Gastrocnemius medialis (tissue), 4 donors: ENCODE results near the gene PRX. TPM values are rescaled to one million over a fixed set of nuclear protein-coding genes. Genes with fewer than 3 reads are reported as not detected.

Source experiments
- ATAC-seq, 2 donors: fragments of 150-250 bp; one replicate each; pipeline ENCODE4 v1.9.1; 2016
- DNase-seq, 2 donors: peaks; one replicate each; pipeline ENCODE4 v3.0.0-alpha.2; 2019
- H3K27ac ChIP-seq, 4 donors: fragments of 200-600 bp; sonication (generic); 1 replicate in 1 of 4; 2 replicates in 3 of 4; pipeline ENCODE4 v1.5.1; 2016 to 2018; ENCODE audit warnings: mild to moderate bottlenecking in 2 of 4, moderate library complexity in 1 of 4
- H3K27me3 ChIP-seq, 3 donors: fragments of 200-600 bp; sonication (generic) in 2 of 3; 1 replicate in 1 of 3; 2 replicates in 2 of 3; pipeline versions ENCODE4 v1.5.1 to v1.6.0; 2016 to 2019; ENCODE audit warnings: mild to moderate bottlenecking in 1 of 3, moderate library complexity in 1 of 3
- H3K36me3 ChIP-seq, 2 donors: fragments of 200-600 bp; sonication (generic) in 1 of 2; one replicate each; pipeline ENCODE4 v1.5.1; 2017 to 2018
- H3K4me1 ChIP-seq, 2 donors: fragments of 200-600 bp; sonication (generic) in 1 of 2; one replicate each; pipeline ENCODE4 v1.5.1; 2016 to 2017; ENCODE audit warnings: mild to moderate bottlenecking in 2 of 2
- H3K4me3 ChIP-seq, 4 donors: fragments of 200-600 bp; sonication (generic) in 3 of 4; 1 replicate in 1 of 4; 2 replicates in 3 of 4; pipeline ENCODE4 v1.5.1; 2016 to 2019; ENCODE audit warnings: mild to moderate bottlenecking in 2 of 4
- H3K9me3 ChIP-seq, 3 donors: fragments of 200-600 bp; sonication (generic) in 2 of 3; 1 replicate in 1 of 3; 2 replicates in 2 of 3; pipeline ENCODE4 v1.5.1; 2016 to 2019
- POLR2A ChIP-seq, 2 donors: fragments of 450-650 bp; IDR thresholded peaks; one replicate each; pipeline ENCODE4 v1.6.1; 2017; ENCODE audit warnings: antibody characterized with exemption in 2 of 2, mild to moderate bottlenecking in 2 of 2, moderate library complexity in 2 of 2
- in situ Hi-C, 4 donors: fragments of 200-750 bp; cut with MboI; loops; one replicate each; pipeline versions ENCODE4 v1.15.0 to v1.8.0; 2017; ENCODE audit warnings: low sequenced_read_pairs in 4 of 4
- intact Hi-C: fragments of 100-400 bp; cut with DNase I; formaldehyde crosslinking; loops from one replicate; pipeline ENCODE4 v1.15.1; 2023; ENCODE audit warnings: low total_unique reads
- microRNA-seq, 2 donors: library from miRNA; unstranded; fragments of <30 nt; microRNA quantifications; one replicate each; pipeline ENCODE4, GENCODE V29; 2016; ENCODE audit warnings: borderline replicate concordance in 2 of 2
- total RNA-seq, 4 donors: library from RNA; depleted of rRNA; stranded (reverse); fragments of >200 nt; gene quantifications; one replicate each; pipeline versions ENCODE4 v1.1.0 to v1.2.3, GENCODE V29; 2016
- TF ChIP-seq, protein P1 (sequence below), 5 experiments: fragments of 450-650 bp in 3 of 5; fragments of 200-600 bp in 2 of 5; sonication (generic) in 2 of 5; IDR thresholded peaks in 4 of 5; conservative IDR thresholded peaks in 1 of 5; 1 replicate in 4 of 5; 2 replicates in 1 of 5; pipeline ENCODE4 v1.5.1; 2016 to 2019; ENCODE audit warnings: antibody characterized with exemption in 5 of 5, mild to moderate bottlenecking in 3 of 5, moderate library complexity in 3 of 5

PRX gene
- total RNA-seq, 4 donors from 2014 or later, result 2.4 to 4.2 (median 3.2) TPM

GRCh38 chr19:40344422-40344821 lies 68.8 kb downstream of the PRX start:
- H3K36me3 ChIP-seq, result peaks cover 0 to 4% of the 10 kb centered on the region in 2 donors
- TF ChIP-seq, protein P1, sequence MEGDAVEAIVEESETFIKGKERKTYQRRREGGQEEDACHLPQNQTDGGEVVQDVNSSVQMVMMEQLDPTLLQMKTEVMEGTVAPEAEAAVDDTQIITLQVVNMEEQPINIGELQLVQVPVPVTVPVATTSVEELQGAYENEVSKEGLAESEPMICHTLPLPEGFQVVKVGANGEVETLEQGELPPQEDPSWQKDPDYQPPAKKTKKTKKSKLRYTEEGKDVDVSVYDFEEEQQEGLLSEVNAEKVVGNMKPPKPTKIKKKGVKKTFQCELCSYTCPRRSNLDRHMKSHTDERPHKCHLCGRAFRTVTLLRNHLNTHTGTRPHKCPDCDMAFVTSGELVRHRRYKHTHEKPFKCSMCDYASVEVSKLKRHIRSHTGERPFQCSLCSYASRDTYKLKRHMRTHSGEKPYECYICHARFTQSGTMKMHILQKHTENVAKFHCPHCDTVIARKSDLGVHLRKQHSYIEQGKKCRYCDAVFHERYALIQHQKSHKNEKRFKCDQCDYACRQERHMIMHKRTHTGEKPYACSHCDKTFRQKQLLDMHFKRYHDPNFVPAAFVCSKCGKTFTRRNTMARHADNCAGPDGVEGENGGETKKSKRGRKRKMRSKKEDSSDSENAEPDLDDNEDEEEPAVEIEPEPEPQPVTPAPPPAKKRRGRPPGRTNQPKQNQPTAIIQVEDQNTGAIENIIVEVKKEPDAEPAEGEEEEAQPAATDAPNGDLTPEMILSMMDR (IDR thresholded peaks at IDR 0.05 in 4 of 5, conservative IDR thresholded peaks at IDR 0.05 in 1 of 5), result no peak
- no peak for TF ChIP-seq POLR2A (IDR thresholded peaks at IDR 0.05)
- H3K27ac ChIP-seq, result peak overlapping the region; percentile 50 to 88 (median 54)
- DNase-seq, result no peak
- H3K4me1 ChIP-seq, result peaks cover 37 to 43% of the 10 kb centered on the region in 2 donors
- no peaks in the 10 kb centered on the region for H3K9me3 ChIP-seq
- intact Hi-C loops (no loop called here), in situ Hi-C loops (no loop called here)
- no peaks in the 10 kb centered on the region for H3K27me3 ChIP-seq
- no peak for ATAC-seq
- no peak overlapping the region for H3K4me3 ChIP-seq

Small RNA genes lying within 50 kb of the gene (microRNA-seq; reads per million reads assigned to microRNA genes)
- 0 reads per million in 2 donors for gene MIR6796

Other genes starting within 250 kb of the PRX start
- 10 to 100 TPM; 16.4 to 25.8 (median 21.6) TPM for gene MAP3K10, start 222.0 kb downstream of the PRX start, total RNA-seq
- gene TTC9B, start 195.0 kb downstream of the PRX start, total RNA-seq, result not detected
- gene CCNP, start 186.7 kb downstream of the PRX start, total RNA-seq, result not detected
- gene AKT2, start 128.0 kb downstream of the PRX start, total RNA-seq, result 100 to 1,000 TPM in 2 of 4 donors, 10 to 100 TPM in 2; 88.0 to 387 (median 102) TPM
- gene C19orf47, start 65.0 kb downstream of the PRX start, total RNA-seq, result 100 to 1,000 TPM; 178 to 287 (median 219) TPM
- 100 to 1,000 TPM; 136 to 198 (median 190) TPM for gene PLD3, start 64.7 kb downstream of the PRX start, total RNA-seq
- gene HIPK4, start 23.2 kb downstream of the PRX start, total RNA-seq, result under 1 TPM in 2 of 4 donors, not detected in 2; 0.20 to 0.39 TPM
- gene SERTAD1, start 12.6 kb upstream of the PRX start, total RNA-seq, result 10 to 100 TPM; 15.3 to 18.3 (median 16.0) TPM
- gene SERTAD3, start 31.0 kb upstream of the PRX start, total RNA-seq, result 10 to 100 TPM; 12.7 to 24.4 (median 18.1) TPM
- gene BLVRB, start 52.4 kb upstream of the PRX start, total RNA-seq, result 100 to 1,000 TPM; 254 to 679 (median 280) TPM
- 1 to 10 TPM in 3 of 4 donors, under 1 TPM in 1; 0.86 to 5.9 (median 2.4) TPM for gene SPTBN4, start 53.6 kb upstream of the PRX start, total RNA-seq
- 10 to 100 TPM; 11.1 to 24.5 (median 23.6) TPM for gene SHKBP1, start 163.5 kb upstream of the PRX start, total RNA-seq
- gene LTBP4, start 188.0 kb upstream of the PRX start, total RNA-seq, result 10 to 100 TPM; 34.4 to 46.7 (median 40.5) TPM